ENCODE data around the gene ARHGAP26. TPM values are rescaled to one million over a fixed set of nuclear protein-coding genes. Genes with fewer than 3 reads are reported as not detected.

The ARHGAP26 gene
- total and polyA plus RNA-seq, 2 experiments from 2014 or later = 9.5 to 16.8 TPM

- TF ChIP-seq, protein P1, sequence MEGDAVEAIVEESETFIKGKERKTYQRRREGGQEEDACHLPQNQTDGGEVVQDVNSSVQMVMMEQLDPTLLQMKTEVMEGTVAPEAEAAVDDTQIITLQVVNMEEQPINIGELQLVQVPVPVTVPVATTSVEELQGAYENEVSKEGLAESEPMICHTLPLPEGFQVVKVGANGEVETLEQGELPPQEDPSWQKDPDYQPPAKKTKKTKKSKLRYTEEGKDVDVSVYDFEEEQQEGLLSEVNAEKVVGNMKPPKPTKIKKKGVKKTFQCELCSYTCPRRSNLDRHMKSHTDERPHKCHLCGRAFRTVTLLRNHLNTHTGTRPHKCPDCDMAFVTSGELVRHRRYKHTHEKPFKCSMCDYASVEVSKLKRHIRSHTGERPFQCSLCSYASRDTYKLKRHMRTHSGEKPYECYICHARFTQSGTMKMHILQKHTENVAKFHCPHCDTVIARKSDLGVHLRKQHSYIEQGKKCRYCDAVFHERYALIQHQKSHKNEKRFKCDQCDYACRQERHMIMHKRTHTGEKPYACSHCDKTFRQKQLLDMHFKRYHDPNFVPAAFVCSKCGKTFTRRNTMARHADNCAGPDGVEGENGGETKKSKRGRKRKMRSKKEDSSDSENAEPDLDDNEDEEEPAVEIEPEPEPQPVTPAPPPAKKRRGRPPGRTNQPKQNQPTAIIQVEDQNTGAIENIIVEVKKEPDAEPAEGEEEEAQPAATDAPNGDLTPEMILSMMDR (conservative IDR thresholded peaks at IDR 0.05; ENCODE audit: low read depth in 2 of 2) = no peak
- TF ChIP-seq EZH2phosphoT487 (IDR thresholded peaks at IDR 0.05; ENCODE audit: unreplicated experiment) = no peak
- TF ChIP-seq ETS1 (IDR thresholded peaks at IDR 0.05) = no peak
- no peak for TF ChIP-seq ZNF114 (CRISPR knock-in tag; IDR thresholded peaks at IDR 0.05)
These were observed 169.7 kb downstream of the ARHGAP26 start (continued) for GRCh38 chr5:142939884-142940283.

DNA sequence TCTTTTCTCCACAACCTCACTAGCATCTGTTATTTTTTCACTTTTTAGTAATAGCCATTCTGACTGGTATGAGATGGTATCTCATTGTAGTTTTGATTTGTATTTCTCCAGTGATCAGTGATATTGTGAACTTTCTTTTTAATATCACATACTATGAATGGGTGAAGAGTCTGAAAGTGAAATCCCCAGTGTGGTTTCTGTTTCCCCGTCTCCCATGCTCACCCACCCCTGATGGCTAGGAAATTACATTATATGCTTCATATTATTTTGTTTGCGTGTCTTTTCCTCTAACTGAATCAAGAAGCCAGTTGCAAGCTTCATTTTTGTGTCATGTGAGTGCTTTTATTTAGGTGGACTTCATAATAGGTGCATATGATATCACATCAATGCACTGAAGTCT lies 171.1 kb downstream of the ARHGAP26 start:
- H3K4me3 ChIP-seq = no peak overlapping the region
- no peak overlapping the region for H3K27ac ChIP-seq (ENCODE audit: low read depth)
- H3F3A ChIP-seq (replicated peaks; ENCODE audit: low read depth) = no peaks in the 10 kb centered on the region
- no peaks in the 10 kb centered on the region for H3K36me3 ChIP-seq (ENCODE audit: insufficient read depth)
- TF ChIP-seq EZH2 (IDR thresholded peaks at IDR 0.05; ENCODE audit: low read depth, unreplicated experiment) (no peak), REST (IDR thresholded peaks at IDR 0.05; ENCODE audit: unreplicated experiment) (no peak), EZH2phosphoT487 (IDR thresholded peaks at IDR 0.05; ENCODE audit: unreplicated experiment) (no peak)
- Mint-ChIP-seq H3K27me3 (ENCODE audit: insufficient read depth, low read depth, poor library complexity) (no peaks in the 10 kb centered on the region), H3K36me3 (ENCODE audit: low read depth) (no peaks in the 10 kb centered on the region), H3K4me1 (no peaks in the 10 kb centered on the region; the same call in 1 of the 3 replicates), H3K4me3 (no peak overlapping the region), H3K27ac (no peak overlapping the region), H3K9me3 (no peaks in the 10 kb centered on the region)
- H3K79me2 ChIP-seq (replicated peaks; ENCODE audit: insufficient read depth) = no peaks in the 10 kb centered on the region; the same call in 1 of the 2 replicates
- H4K20me1 ChIP-seq (replicated peaks; ENCODE audit: insufficient read depth) = no peaks in the 10 kb centered on the region; the same call in 1 of the 2 replicates
- no peaks in the 10 kb centered on the region for H3K4me1 ChIP-seq (ENCODE audit: insufficient read depth)
- H2AFZ ChIP-seq = no peak overlapping the region
- no peak overlapping the region for H3K4me2 ChIP-seq
- ATAC-seq (no peak), DNase-seq (ENCODE audit: low spot score) (no peak)
- H3K9me2 ChIP-seq (ENCODE audit: insufficient read depth) = no peaks in the 10 kb centered on the region
- H3K27me3 ChIP-seq (ENCODE audit: insufficient read depth) = no peaks in the 10 kb centered on the region

DNA sequence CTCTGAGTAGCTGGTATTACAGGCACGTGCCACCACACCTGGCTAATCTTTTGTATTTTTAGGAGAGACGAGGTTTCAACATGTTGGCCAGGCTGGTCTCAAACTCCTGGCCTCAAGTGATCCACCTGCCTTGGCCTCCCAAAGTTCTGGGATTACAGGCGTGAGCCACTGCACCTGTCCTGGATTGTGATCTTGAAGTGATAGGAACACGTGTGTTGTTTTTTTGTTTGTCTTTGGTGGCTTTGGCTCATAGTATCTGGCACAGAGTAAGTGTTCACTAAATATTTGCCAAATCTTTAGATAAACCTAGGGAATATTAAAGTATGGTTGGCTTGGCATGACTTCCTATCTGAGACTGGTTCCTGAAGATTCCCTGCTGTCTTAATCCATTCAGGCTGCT lies 172.7 kb downstream of the ARHGAP26 start:
- ATAC-seq (no peak), DNase-seq (ENCODE audit: low spot score) (no peak)
- Mint-ChIP-seq H3K9me3 (no peaks in the 10 kb centered on the region), H3K4me1 (no peaks in the 10 kb centered on the region; the same call in 1 of the 3 replicates), H3K27ac (no peak overlapping the region), H3K27me3 (ENCODE audit: insufficient read depth, low read depth, poor library complexity) (no peaks in the 10 kb centered on the region), H3K4me3 (no peak overlapping the region), H3K36me3 (ENCODE audit: low read depth) (no peaks in the 10 kb centered on the region)
- H3K27ac ChIP-seq (ENCODE audit: low read depth) = no peak overlapping the region
- no peaks in the 10 kb centered on the region for H3K9me2 ChIP-seq (ENCODE audit: insufficient read depth)
- no peaks in the 10 kb centered on the region; the same call in 1 of the 2 replicates for H3K79me2 ChIP-seq (replicated peaks; ENCODE audit: insufficient read depth)
- no peaks in the 10 kb centered on the region for H3K36me3 ChIP-seq (ENCODE audit: insufficient read depth)
- no peaks in the 10 kb centered on the region; the same call in 1 of the 2 replicates for H4K20me1 ChIP-seq (replicated peaks; ENCODE audit: insufficient read depth)
- no peaks in the 10 kb centered on the region for H3K4me1 ChIP-seq (ENCODE audit: insufficient read depth)
- no peak overlapping the region for H3K4me3 ChIP-seq
- H3F3A ChIP-seq (replicated peaks; ENCODE audit: low read depth) = no peaks in the 10 kb centered on the region
- H3K27me3 ChIP-seq (ENCODE audit: insufficient read depth) = no peaks in the 10 kb centered on the region
- no peak overlapping the region for H2AFZ ChIP-seq
- H3K4me2 ChIP-seq = no peak overlapping the region
- TF ChIP-seq CREB1 (CRISPR knock-in tag; IDR thresholded peaks at IDR 0.05; ENCODE audit: low read depth) (no peak), ZNF114 (CRISPR knock-in tag; IDR thresholded peaks at IDR 0.05) (no peak), NANOG (IDR thresholded peaks at IDR 0.05; ENCODE audit: borderline replicate concordance) (no peak), STAT1 (IDR thresholded peaks at IDR 0.05; ENCODE audit: unreplicated experiment) (no peak), EZH2 (IDR thresholded peaks at IDR 0.05; ENCODE audit: low read depth, unreplicated experiment) (no peak)

Measured in GM23338 (cell line).